Mesothelial cell of epicardium (in vitro differentiated cells): Measurements from ENCODE around the gene CDHR1. TPM values are rescaled to one million over a fixed set of nuclear protein-coding genes. Genes with fewer than 3 reads are reported as not detected.
"Not testable (repeated sequence)": the region's sequence is repeated elsewhere in the genome, so short reads cannot be mapped to it uniquely, and the experiment has no call there.

Experiments used
- DNase-seq, 2 experiments: peaks; one replicate each; pipeline ENCODE4 v3.0.0; 2021; ENCODE audit warnings: low spot score in 2 of 2; ENCODE audit not compliant: unreplicated experiment in 2 of 2
- H3K27ac Mint-ChIP-seq: 2 replicates; pipeline ENCODE4 v1.8.0; 2021; ENCODE audit warnings: mixed read lengths
- H3K27me3 Mint-ChIP-seq: 2 replicates; pipeline ENCODE4 v1.8.0; 2021; ENCODE audit warnings: low read depth, mixed read lengths
- H3K36me3 Mint-ChIP-seq: 2 replicates; pipeline ENCODE4 v1.8.0; 2021; ENCODE audit warnings: mixed read lengths
- H3K4me1 Mint-ChIP-seq: 2 replicates; pipeline ENCODE4 v1.8.0; 2021; ENCODE audit warnings: mixed read lengths
- H3K4me3 Mint-ChIP-seq: 2 replicates; pipeline ENCODE4 v1.8.0; 2021; ENCODE audit warnings: mild to moderate bottlenecking, moderate library complexity, mixed read lengths
- H3K9me3 Mint-ChIP-seq: 2 replicates; pipeline ENCODE4 v1.8.0; 2021; ENCODE audit warnings: mixed read lengths
- total RNA-seq: library from RNA; stranded (reverse); gene quantifications from 3 replicates; pipeline ENCODE4 v1.2.1, GENCODE V29; 2021
- TF ChIP-seq, protein P1 (sequence below): fragments of 200-600 bp; sonication (generic); IDR thresholded peaks from one replicate; pipeline ENCODE4 v1.5.0; 2021; ENCODE audit warnings: antibody characterized with exemption; ENCODE audit not compliant: unreplicated experiment

CDHR1 gene
- total RNA-seq, 1 donor from 2014 or later, result 0.25 TPM

DNA sequence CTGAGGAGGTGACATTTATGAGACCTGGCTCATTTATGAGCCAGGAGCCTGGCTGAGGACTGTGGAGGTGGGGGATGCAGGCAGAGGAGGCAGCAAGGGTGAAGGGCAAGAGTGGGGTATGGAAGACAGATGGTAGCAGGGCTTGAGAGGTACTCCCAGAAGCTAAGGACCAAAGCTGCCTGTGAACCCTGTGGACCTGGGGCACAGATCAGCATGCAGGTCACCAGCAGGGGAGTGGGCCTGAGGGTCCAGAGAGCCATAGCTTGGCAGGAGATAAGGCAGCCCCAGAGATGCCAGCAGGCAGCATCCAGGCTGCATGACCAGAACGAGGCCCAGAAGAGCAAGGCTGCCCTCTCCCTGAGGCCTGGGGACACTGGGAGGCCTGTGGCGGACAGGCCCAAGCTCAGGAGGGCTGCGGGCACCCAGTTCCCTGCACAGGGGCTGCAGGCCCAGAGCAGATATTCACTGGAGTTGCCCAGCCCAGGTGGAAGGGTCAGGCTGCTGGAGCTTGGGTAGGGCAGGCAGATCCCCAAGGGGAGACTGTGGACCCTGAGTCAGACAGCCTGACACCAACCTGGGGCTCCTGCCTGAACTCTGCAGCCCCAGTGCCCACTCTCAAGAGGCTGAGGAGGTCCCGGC is 17.4 kb upstream of the CDHR1 start:
- TF ChIP-seq, protein P1, sequence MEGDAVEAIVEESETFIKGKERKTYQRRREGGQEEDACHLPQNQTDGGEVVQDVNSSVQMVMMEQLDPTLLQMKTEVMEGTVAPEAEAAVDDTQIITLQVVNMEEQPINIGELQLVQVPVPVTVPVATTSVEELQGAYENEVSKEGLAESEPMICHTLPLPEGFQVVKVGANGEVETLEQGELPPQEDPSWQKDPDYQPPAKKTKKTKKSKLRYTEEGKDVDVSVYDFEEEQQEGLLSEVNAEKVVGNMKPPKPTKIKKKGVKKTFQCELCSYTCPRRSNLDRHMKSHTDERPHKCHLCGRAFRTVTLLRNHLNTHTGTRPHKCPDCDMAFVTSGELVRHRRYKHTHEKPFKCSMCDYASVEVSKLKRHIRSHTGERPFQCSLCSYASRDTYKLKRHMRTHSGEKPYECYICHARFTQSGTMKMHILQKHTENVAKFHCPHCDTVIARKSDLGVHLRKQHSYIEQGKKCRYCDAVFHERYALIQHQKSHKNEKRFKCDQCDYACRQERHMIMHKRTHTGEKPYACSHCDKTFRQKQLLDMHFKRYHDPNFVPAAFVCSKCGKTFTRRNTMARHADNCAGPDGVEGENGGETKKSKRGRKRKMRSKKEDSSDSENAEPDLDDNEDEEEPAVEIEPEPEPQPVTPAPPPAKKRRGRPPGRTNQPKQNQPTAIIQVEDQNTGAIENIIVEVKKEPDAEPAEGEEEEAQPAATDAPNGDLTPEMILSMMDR, result no peak
- DNase-seq, result no peak
- Mint-ChIP-seq H3K9me3 (no peaks in the 10 kb centered on the region), H3K27me3 (no peaks in the 10 kb centered on the region), H3K36me3 (no peaks in the 10 kb centered on the region), H3K27ac (no peak overlapping the region), H3K4me1 (no peaks in the 10 kb centered on the region), H3K4me3 (no peak overlapping the region)

DNA sequence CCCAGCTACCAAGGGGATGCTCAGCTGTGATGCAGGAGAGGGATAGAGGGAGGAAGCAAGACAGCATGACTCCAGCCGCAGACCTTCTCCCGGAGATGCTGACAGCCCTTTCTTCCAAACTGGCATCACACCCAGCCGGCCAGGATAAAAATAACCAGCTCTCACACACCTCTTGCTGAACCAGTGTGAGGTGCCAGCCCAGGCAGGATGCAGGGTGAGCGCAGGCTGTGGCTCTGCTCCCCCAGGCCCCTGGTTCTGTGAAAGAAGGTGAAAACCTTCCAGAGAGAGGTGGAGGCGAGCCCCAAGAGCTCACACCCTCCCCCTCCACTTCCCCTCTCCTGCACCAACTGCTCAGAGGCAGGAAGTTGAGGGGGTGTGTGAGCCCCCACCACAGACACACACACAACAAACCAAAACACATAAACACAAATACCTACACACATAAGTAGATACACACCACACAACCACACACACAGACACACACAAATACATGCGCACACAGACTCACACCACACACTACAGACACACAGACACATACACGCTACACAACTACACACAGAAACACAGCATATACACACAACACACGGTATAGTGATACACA is 16.7 kb upstream of the CDHR1 start:
- no peak for DNase-seq
- Mint-ChIP-seq H3K9me3 (no peaks in the 10 kb centered on the region), H3K4me3 (no peak overlapping the region)

DNA sequence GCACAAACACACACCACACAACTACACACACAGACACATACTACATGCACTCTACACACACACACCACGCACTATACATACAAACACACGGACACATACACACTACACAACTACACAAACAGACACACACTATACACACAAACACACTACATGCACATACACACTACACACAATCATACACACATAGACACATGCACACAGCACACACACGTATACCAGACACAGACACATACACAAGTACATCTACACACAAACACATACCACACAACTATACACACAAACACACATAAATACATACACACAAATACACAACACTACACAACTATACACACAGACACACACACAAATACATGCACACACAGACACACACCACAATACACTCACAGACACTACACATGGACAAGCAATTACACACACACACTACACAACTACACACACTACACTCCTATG is 16.2 kb upstream of the CDHR1 start:
- Mint-ChIP-seq H3K9me3 (no peaks in the 10 kb centered on the region), H3K36me3 (no peaks in the 10 kb centered on the region), H3K4me3 (no peak overlapping the region), H3K27ac (no peak overlapping the region), H3K27me3 (no peaks in the 10 kb centered on the region), H3K4me1 (no peaks in the 10 kb centered on the region)
- TF ChIP-seq, protein P1, result no peak
- no peak for DNase-seq

More for the DNA sequence above, 16.7 kb upstream of the CDHR1 start:
- H3K27me3 Mint-ChIP-seq, result no peaks in the 10 kb centered on the region
- no peaks in the 10 kb centered on the region for H3K4me1 Mint-ChIP-seq
- TF ChIP-seq, protein P1, result no peak
- no peaks in the 10 kb centered on the region for H3K36me3 Mint-ChIP-seq
- no peak overlapping the region for H3K27ac Mint-ChIP-seq

DNA sequence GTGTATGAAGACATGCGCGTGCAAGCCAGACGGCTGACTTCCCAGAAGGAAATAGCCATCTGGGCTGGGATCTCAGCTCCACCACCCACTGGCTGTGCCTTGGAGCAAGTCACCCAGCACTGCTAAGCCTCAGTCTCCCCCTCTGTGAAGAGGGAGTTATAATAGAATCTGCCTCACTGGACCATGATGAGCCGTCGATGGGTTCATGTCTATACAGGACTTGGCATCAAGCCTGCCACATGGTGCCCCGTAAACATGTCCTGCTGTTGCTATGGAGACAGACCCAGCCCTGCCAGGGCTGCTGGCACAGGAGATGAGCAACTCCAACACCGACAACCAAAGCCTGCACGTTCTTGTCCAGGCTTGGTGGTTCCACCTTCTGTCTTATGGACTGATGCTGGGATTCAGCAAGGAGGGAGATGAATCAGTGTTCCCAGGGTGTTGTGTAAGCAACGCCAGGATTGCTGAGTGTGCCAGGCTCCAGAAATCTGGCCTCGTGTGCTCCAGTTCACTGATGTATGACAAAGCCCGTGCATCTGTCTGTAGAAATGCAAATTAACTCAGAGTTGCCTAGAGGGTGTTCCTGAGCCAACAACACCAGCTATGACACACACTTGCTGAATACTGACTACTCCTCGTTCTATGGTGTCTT is 15.2 kb upstream of the CDHR1 start:
- Mint-ChIP-seq H3K4me1 (no peaks in the 10 kb centered on the region), H3K4me3 (no peak overlapping the region), H3K27ac (no peak overlapping the region), H3K36me3 (no peaks in the 10 kb centered on the region), H3K9me3 (no peaks in the 10 kb centered on the region), H3K27me3 (no peaks in the 10 kb centered on the region)
- DNase-seq, result no peak
- TF ChIP-seq, protein P1, result no peak

DNA sequence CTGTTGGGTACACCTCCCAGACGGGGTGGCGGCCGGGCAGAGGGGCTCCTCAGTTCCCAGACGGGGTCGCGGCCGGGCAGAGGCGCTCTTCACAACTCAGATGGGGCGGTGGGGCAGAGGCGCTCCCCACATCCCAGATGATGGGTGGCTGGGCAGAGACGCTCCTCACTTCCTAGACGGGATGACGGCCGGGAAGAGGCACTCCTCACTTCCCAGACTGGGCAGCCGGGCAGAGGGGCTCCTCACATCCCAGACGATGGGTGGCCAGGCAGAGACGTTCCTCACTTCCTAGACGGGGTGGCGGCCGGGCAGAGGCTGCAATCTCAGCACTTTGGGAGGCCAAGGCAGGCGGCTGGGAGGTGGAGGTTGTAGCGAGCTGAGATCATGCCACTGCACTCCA is 14.0 kb upstream of the CDHR1 start:
- DNase-seq, H3K9me3 Mint-ChIP-seq, H3K27me3 Mint-ChIP-seq, H3K27ac Mint-ChIP-seq, H3K4me3 Mint-ChIP-seq, H3K36me3 Mint-ChIP-seq, H3K4me1 Mint-ChIP-seq: not testable (repeated sequence)

DNA sequence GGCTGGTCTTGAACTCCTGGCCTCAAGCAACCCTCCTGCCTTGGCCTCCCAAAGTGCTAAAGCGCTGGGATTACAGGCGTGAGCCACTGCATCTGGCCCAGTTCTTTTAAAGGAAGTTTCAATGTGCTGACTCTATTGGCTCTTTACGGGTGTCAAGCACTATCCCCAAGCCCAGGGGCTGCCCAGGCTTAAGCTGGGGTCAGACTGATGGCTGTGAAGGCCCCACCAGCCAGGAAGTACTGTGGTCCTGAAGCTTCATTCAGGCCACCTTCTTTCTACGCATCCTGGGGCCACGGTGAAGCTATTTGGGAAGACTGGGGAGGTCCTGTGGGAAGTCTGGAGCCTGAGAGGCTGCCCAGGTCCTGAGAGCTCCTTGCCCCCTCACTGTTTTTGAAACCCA is 12.7 kb upstream of the CDHR1 start:
- no peak overlapping the region for H3K4me3 Mint-ChIP-seq
- no peaks in the 10 kb centered on the region for H3K4me1 Mint-ChIP-seq
- no peak overlapping the region for H3K27ac Mint-ChIP-seq
- TF ChIP-seq, protein P1, result no peak
- H3K36me3 Mint-ChIP-seq, result no peaks in the 10 kb centered on the region
- H3K27me3 Mint-ChIP-seq, result peaks cover 6% of the 10 kb centered on the region
- DNase-seq, result no peak
- H3K9me3 Mint-ChIP-seq, result no peaks in the 10 kb centered on the region
